Gastroesophageal sphincter (tissue), 4 donors: Measurements from ENCODE around the gene RAD51B. TPM values are rescaled to one million over a fixed set of nuclear protein-coding genes. Genes with fewer than 3 reads are reported as not detected.

Experiments
- ATAC-seq: fragments of 150-250 bp; one replicate; pipeline ENCODE4 v1.9.1; 2016; ENCODE audit warnings: mild to moderate bottlenecking, moderate library complexity
- H3K27ac ChIP-seq, 4 donors: fragments of 200-600 bp; sonication (generic) in 3 of 4; 1 replicate in 3 of 4; 2 replicates in 1 of 4; pipeline ENCODE4 v1.5.1; 2016 to 2019
- H3K27me3 ChIP-seq: fragments of 200-600 bp; sonication (generic); one replicate; pipeline ENCODE4 v1.5.1; 2019
- H3K36me3 ChIP-seq, 2 donors: fragments of 200-600 bp; sonication (generic); one replicate each; pipeline ENCODE4 v1.5.1; 2019; ENCODE audit warnings: control low read depth in 1 of 2
- H3K4me1 ChIP-seq, 3 donors: fragments of 200-600 bp; sonication (generic); 1 replicate in 2 of 3; 2 replicates in 1 of 3; pipeline ENCODE4 v1.5.1; 2016 to 2019; ENCODE audit warnings: control low read depth in 2 of 3
- H3K4me3 ChIP-seq, 2 donors: fragments of 200-600 bp; sonication (generic); one replicate each; pipeline ENCODE4 v1.5.1; 2019; ENCODE audit warnings: mild to moderate bottlenecking in 1 of 2, moderate library complexity in 1 of 2
- H3K9me3 ChIP-seq, 3 donors: fragments of 200-600 bp; sonication (generic); one replicate each; pipeline ENCODE4 v1.5.1; 2017 to 2019; ENCODE audit warnings: control low read depth in 2 of 3
- CTCF ChIP-seq, 4 experiments: fragments of 200-600 bp in 2 of 4; fragments of 450-650 bp in 2 of 4; sonication (generic) in 1 of 4; IDR thresholded peaks; one replicate each; pipeline ENCODE4 v1.5.1; 2017 to 2019; ENCODE audit warnings: antibody characterized with exemption in 4 of 4, mild to moderate bottlenecking in 2 of 4, moderate library complexity in 2 of 4
- EP300 ChIP-seq: sonication (generic); formaldehyde crosslinking; IDR thresholded peaks from one replicate; pipeline ENCODE4 v1.6.1; 2017; ENCODE audit warnings: antibody characterized with exemption, mild to moderate bottlenecking
- POLR2A ChIP-seq, 2 donors: fragments of 450-650 bp; IDR thresholded peaks; one replicate each; pipeline ENCODE4 v1.6.1; 2017; ENCODE audit warnings: antibody characterized with exemption in 2 of 2, mild to moderate bottlenecking in 2 of 2, moderate library complexity in 1 of 2
- POLR2AphosphoS5 ChIP-seq: sonication (generic); formaldehyde crosslinking; IDR thresholded peaks from one replicate; pipeline ENCODE4 v1.6.1; 2017; ENCODE audit warnings: antibody characterized with exemption
- WGBS, 2 donors: methylation state at CpG; one replicate each; pipeline ENCODE4 v1.1.5; 2018; ENCODE audit warnings: low coverage in 1 of 2; 5-methylcytosine and 5-hydroxymethylcytosine counted together
- total RNA-seq, 4 donors: library from RNA; depleted of rRNA; stranded (reverse); fragments of >200 nt; gene quantifications; one replicate each; pipeline ENCODE4 v1.1.0, GENCODE V29; 2016

RAD51B gene
- total RNA-seq, 4 donors from 2014 or later = 5.1 to 7.0 (median 6.0) TPM

DNA sequence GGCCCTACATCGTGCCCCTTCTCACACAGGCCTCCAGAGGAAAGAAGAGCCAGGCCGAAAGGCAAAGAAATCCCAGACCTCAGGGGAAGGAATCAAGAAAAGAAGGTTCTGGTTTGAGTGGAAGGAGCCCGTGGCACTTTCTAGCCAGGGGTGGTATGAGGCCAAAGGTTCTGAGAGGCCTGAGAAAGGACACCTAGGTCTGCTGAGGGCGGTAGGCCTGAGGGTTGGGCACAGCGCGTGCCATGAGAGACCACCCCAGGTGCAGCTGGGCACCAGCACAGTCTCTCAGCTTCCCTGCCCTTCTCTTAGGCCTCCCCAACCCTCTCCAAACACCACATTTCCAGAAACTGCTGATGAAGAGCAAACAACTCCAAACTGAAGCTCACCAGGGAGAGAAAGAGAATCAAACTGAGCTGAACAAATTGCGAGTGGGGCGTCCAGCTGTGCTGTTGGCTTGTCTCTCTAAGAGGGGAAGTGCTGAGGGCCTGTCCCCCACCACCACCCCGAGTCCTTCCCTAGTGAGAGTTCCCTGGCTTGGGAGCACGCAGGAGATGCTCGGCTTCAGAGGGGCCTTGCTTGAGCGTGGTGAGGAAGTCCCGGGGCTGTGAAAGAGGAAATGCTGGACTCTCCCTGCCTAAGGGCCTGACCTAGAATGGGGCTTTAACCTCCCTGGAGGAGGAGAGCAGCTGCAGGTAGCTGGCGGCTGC, 788.4 kb downstream of the RAD51B start:
- no peak for TF ChIP-seq CTCF (IDR thresholded peaks at IDR 0.05)
- TF ChIP-seq POLR2AphosphoS5 = no peak
- no peak for TF ChIP-seq POLR2A (IDR thresholded peaks at IDR 0.05)
- no peak for TF ChIP-seq EP300
- peaks cover 0 to 56% (median 22%) of the 10 kb centered on the region in 3 donors for H3K4me1 ChIP-seq
- WGBS, 2 donors = 29% methylated on average over 3 of the region's 14 CpGs; no CpG with 5 or more reads in 1 of the 2 donors
- ATAC-seq = peak; percentile 29
- peak overlapping the region; percentile 0 to 78 (median 74) for H3K27ac ChIP-seq
- H3K4me3 ChIP-seq = no peak overlapping the region
- no peaks in the 10 kb centered on the region for H3K27me3 ChIP-seq
- no peaks in the 10 kb centered on the region for H3K36me3 ChIP-seq
- no peaks in the 10 kb centered on the region for H3K9me3 ChIP-seq

DNA sequence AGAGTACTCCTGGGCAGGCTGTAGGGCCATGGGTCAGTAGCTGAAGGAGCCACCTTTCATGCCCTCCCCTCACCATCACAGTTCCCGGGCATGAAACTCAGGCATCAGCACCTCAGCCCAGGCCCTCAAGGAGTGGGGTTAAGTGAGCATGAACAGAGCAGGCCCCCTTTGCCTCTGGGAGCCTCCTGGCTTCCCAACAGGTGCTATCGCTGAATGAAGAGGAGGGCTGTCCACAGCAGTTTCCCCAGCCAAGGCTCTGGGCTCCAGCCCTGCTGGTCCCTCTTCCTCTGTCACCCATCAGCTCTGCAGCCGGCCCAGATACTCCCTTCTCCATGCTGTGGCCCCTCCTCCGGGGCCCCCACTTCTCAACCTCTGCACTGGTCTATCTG, 789.0 kb downstream of the RAD51B start:
- WGBS, 2 donors = 93 to 100% methylated on average over 1 to 2 of the region's 4 CpGs
- Histone ChIP-seq H3K4me3 (no peak overlapping the region), H3K36me3 (no peaks in the 10 kb centered on the region), H3K9me3 (peaks cover 0 to 2% (median 0%) of the 10 kb centered on the region in 3 donors), H3K27ac (peak overlapping the region in 3 of 4 donors; percentile 72 to 78 (median 77)), H3K27me3 (no peaks in the 10 kb centered on the region), H3K4me1 (peaks cover 0 to 56% (median 22%) of the 10 kb centered on the region in 3 donors)
- no peak for ATAC-seq
- TF ChIP-seq CTCF (IDR thresholded peaks at IDR 0.05) (no peak), POLR2A (IDR thresholded peaks at IDR 0.05) (no peak), EP300 (no peak), POLR2AphosphoS5 (no peak)

DNA sequence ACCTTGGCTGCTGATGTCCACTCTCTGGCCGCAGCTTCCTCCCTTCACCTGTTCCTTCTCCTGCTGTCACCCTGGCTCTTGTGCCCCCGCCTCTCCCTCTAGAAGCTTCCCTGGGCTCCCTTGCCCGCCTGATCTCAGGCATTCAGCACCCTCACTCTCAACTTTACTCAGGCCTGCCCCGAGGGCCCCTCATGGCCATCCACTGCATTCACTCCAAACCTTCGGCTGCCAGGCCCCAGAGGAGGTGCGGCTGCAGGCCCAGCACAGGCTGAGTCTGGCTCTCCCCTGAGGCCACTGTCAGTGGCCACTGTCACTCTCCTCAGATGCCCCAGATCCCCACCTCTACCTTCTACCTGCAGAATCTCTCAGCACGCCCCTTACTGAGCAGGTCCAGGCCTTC, 789.4 kb downstream of the RAD51B start:
- H3K4me3 ChIP-seq = no peak overlapping the region
- peak overlapping the region in 2 of 4 donors; percentile 72 to 77 for H3K27ac ChIP-seq

DNA sequence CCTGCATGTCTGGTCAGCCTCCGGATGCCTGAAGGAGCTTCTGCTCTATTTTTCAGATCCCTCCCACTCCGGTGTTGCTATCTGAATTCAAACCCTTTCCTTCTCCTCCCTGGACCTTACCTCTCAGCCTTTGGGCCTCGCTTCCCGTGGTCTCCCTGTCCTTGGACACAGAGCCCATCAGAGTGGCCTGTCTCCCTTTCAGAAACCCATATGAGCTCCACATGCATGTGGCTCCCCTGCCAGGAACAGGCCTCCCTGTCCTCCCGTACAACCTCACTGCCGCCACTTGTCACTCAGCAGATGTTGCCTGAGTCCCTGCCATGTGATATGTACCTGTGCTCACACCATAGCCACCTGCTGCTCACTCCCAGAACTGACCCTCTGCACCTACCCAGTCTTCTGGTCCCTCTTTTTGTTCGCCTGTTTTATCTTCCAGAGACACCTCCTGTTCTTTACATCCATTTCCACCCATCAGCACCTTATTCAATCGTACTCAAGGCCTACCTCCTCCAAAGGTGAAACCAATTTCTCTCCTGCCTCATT, 790.7 kb downstream of the RAD51B start:
- Histone ChIP-seq H3K27ac (peak overlapping the region in 1 of 4 donors; percentile 32), H3K4me1 (peaks cover 0 to 56% (median 22%) of the 10 kb centered on the region in 3 donors), H3K27me3 (no peaks in the 10 kb centered on the region), H3K9me3 (peaks cover 0 to 18% (median 0%) of the 10 kb centered on the region in 3 donors), H3K36me3 (no peaks in the 10 kb centered on the region), H3K4me3 (no peak overlapping the region)
- TF ChIP-seq EP300 (no peak), CTCF (IDR thresholded peaks at IDR 0.05) (no peak), POLR2AphosphoS5 (no peak), POLR2A (IDR thresholded peaks at IDR 0.05) (no peak)
- WGBS, 2 donors = 90 to 94% methylated on average over 3 to 8 of the region's 8 CpGs
- no peak for ATAC-seq

More for the DNA sequence above, 789.4 kb downstream of the RAD51B start:
- Histone ChIP-seq H3K36me3 (no peaks in the 10 kb centered on the region), H3K4me1 (peaks cover 0 to 56% (median 22%) of the 10 kb centered on the region in 3 donors), H3K9me3 (peaks cover 0 to 6% (median 0%) of the 10 kb centered on the region in 3 donors), H3K27me3 (no peaks in the 10 kb centered on the region)
- WGBS, 2 donors = 94% methylated on average over 4 of the region's 7 CpGs; no CpG with 5 or more reads in 1 of the 2 donors
- ATAC-seq = no peak
- TF ChIP-seq POLR2A (IDR thresholded peaks at IDR 0.05) = no peak
- TF ChIP-seq CTCF (IDR thresholded peaks at IDR 0.05) = no peak
- TF ChIP-seq POLR2AphosphoS5 = no peak
- TF ChIP-seq EP300 = no peak
